NCI-H345 treated with DMSO at 0.1 percent for 48 hours (cell line): ENCODE data around the gene CDH24.

Source experiments
- DNase-seq: peaks from one replicate; lab custom pipeline; 2025; ENCODE audit not compliant: unreplicated experiment; lab: John Stamatoyannopoulos, UW

The CDH24 gene

DNA sequence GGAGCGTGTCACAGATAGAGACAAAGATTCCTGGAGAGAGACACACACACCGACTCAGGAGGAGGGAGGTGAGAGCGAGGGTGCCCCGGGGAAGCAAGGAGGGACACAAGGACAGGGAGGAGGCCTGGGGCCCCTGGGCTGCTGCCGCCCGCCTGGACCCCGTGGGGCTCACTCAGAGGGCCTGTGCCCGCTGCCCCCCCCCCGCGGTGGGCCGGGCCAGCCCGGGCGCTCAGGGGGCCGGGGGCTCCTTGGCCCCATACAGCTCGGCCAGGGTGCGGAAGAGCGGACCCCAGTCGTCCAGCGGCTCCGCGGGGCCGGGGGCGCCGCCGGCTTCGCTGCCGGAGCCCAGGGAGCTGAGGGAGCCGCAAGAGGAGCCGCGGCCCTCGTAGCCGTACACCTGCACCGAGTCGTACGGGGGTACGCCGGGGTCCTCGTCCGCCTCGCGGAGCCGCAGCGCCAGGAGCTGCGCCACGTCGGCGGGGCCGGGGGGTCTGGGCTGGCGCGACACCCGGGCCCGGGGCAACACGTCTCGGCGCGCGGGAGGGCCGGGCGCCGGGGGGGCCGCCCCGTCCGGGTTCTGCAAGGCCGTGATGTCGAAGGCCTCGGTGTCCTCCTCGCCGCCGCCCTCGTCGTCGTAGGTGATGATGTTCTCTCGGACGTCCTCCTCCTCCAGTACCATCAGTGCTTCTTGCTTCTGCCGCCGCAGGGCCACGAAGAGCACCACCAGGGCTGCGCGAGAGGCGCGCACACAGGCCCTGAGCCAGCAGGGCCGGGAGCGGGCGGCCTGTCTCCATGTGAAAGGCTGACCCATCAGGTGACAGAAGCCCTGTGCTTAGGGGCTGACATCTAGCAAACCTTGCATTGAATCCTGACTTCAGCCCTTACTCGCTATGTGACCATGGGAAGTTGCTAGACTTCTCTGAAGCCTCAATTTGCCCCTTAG lies 9.3 kb downstream of the CDH24 start:
- no peak for DNase-seq

DNA sequence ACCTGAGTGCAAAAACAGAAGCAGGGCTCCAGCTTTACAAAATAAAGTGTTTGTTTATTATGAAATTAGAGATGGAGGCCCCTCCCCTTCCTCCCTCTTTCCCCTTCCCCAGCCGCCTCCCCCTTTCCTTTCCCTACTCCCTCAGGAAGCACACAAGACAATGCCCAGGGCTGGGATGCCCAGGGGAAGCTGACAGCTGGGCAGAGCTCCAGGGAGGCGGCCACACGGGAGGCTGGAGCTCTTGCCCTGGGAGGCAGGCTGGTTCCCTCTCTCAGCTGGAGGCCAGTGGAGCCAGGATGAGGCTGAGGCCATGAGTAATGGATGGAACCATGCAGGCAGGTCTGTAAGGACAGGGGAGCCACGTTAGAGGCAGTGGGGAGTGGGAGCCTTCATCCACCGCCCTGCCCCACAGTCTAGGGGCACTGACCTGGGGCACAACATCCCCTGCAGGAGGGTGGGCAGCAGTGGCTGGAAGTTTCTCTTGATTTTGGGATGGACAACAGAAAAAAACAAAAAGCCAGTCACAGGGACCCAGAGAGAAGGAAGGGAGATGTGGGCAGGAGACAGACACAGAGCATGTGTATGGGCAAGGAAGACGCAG lies 10.2 kb downstream of the CDH24 start:
- no peak for DNase-seq

DNA sequence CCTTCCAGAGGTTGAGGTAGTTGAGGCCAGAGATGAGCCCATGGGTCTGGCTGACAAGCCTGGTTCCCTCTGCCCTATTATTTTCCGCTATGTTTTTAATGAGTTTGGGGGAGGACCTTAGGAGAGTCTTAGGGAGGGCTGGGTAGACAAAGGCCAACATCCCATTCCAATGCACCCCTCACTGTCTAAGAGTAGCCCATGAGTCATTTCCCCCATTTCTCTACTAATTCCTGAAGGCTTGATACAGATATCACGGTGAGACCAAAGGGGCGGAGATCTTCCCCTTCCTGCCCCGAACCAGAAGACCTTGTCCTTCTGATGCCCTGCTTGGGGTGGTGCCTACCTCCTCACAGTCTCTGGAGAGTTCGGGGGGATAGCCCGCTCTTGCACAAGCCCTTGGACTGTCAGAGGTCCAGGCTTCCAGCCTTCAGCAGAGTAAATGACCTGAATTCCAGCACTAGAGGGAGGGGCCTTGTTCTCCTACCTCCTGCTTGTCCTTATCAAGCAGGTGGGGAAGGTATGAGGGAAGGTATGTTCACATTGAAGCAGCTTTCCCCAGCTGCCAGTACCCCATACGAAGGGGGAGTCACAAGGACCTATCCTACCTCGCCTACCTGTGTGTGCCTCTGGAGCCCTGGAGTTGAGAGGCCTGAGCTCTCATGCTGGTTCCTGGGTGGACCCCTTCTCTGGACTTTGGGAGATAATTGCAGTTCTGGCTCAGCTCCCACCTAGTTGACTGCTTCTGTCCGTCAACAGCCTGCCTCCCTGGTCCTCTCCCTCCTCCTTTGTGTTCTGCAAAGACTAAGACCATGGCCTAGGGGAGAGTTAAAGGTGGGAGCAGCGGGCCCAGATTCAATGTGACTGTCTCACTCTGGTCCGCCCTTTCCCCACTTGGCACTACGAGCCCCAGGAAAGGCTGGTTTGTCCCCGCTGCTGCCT lies 11.6 kb downstream of the CDH24 start:
- DNase-seq: no peak

DNA sequence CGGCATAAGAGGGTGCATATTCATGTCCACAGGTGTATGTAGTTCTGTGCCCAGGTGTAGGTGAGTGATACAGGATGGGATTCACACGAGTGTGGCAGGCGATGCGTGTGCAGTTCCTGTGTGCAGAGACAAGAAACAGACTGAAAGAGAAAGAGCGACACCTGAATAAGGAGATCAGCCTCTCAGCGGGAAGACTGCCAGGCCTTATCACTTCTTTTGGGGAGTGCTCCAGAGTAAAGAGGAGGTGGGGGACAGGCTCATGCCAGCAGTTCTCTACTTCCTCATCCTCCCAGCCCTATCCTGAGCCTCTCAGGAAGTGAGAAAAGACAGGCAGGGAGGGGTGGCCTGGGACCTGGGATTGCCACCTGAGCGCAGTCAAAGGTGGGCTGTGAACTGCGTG lies 12.5 kb downstream of the CDH24 start:
- no peak for DNase-seq

DNA sequence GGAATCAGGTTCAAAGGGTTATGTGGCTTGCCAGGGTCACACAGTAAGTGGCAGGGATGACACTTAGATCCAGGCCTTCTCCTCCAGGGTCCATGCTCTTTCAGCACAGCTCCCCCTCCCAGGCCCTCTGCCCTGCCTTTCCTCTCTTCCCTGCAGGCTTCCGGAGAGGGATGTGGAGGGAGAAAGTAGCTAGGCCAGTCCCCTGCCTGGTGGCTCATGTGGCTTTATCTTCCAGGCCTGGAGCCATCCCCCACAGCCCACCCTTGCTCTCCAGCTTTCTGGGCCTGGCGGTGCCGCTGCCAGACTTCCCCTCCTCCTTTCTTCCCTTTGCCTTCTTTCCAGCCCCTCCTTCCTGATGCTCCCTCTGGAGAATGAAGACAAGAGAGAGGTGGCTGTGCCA lies 13.6 kb downstream of the CDH24 start:
- DNase-seq: no peak

DNA sequence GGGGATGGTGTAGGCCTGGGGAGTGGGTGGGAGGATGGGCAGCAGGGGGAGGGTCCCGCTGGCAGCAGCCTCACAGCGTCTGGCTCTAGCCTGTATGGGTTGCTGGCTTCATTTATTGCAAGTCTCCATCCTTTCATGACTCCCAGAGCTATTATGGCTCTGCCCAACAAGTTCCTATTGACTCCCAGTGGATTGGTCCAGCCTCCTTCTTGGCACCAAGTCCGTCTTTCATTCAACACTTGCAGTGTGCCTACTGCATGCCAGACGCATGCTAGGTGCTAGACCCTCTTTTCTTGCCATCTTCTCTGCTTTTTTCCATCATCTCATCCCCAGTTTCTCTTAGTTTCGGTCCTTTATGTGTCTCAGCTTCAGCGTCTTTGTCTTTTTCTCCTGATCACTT lies 14.2 kb downstream of the CDH24 start:
- no peak for DNase-seq

DNA sequence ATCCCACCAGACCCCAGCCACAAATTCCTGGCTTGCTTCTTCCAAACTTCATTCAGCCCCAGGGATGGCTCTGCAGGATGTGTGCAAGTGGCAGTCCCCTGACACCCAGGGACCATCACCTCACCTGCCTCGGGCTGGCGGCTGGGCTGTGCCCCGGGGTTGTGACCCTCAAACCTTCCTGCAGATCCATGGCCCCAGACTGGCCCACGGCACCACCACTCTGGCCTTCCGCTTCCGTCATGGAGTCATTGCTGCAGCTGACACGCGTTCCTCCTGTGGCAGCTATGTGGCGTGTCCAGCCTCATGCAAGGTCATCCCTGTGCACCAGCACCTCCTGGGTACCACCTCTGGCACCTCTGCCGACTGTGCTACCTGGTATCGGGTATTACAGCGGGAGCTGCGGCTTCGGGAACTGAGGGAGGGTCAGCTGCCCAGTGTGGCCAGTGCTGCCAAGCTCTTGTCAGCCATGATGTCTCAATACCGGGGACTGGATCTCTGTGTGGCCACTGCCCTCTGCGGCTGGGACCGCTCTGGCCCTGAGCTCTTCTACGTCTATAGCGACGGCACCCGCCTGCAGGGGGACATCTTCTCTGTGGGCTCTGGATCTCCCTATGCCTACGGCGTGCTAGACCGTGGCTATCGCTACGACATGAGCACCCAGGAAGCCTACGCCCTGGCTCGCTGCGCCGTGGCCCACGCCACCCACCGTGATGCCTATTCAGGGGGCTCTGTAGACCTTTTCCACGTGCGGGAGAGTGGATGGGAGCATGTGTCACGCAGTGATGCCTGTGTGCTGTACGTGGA lies 15.0 kb downstream of the CDH24 start, which contains the start of gene PSMB11:
Gene PSMB11, plus strand, starts transcription at position 51 of the 804 bp plus-strand sequence. Its CDS starts 14 bp downstream, at position 65.
- DNase-seq: no peak

DNA sequence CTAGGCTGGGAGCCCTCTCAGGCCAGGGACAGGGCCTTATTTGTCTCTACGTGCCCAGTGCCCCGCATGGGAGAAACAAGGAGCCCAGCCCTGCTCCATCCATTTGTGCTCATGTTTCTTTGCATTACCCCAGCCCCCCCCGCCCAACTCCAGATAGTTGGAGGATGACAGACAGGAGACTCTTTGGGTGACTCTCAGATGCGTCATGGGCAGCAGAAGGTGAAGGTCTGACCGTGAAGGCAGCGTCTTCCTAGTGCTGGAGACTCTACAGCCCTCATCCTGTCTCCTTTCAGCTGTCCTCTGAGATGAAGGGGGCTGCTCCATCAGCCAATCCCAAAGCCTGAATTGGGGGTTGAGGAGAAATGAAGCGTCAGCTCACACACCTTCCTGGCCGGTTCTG lies 15.6 kb downstream of the CDH24 start:
- no peak for DNase-seq

DNA sequence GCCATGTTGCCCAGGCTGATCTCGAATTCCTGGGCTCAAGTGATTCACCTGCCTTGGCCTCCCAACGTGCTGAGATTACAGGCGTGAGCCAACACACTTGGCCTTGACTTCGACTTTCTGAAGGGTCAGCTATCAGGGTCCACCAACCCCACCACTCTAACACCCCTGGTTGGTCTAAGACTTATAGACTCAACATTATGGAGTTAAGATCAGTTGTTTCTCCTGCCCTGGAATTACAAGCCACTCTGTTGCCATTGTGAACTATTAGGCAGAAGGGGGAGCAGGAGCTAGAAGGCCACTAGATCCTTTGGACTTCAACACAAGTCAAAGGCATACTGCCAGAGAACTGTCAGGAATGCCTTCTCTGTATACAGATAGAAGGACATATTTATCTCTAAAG lies 17.2 kb downstream of the CDH24 start:
- DNase-seq: no peak

DNA sequence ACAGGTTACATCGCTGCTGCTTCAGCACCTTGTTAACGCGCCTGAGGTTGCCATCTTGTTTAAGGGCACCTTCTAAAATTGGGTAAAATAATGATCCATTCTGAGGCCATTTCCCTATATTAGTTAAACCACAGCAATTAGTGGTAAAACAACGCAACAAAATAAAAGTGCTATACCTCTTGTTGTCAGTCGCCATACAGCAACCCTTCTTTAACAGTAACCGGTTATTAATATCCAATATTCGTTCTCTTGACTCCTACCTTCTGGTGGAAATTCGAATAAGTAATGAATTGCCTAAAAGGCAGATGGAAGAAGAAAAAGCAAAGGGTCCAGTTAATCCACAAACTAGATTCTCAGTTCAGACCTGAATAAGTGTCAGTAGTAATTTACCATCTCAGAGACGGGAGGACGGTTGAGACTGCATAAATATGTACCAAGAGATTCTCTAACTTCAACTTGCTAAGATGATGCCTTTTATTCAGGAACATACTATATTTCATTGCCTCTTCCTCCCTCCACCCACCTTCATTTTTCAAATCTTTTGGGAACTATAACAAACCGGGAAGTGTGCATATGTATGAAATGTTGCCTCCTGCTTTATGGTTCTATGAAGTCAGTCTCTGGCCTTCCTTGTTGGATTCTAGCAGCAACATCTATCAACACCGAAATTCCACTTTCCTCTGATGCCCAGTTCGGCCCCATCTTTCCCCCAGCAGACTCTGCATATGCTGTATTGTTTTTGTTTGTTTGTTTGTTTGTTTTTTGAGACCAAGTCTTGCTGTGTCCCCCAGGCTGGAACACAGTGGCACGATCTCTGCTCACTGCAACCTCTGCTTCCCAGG lies 21.8 kb downstream of the CDH24 start:
- DNase-seq: no peak

DNA sequence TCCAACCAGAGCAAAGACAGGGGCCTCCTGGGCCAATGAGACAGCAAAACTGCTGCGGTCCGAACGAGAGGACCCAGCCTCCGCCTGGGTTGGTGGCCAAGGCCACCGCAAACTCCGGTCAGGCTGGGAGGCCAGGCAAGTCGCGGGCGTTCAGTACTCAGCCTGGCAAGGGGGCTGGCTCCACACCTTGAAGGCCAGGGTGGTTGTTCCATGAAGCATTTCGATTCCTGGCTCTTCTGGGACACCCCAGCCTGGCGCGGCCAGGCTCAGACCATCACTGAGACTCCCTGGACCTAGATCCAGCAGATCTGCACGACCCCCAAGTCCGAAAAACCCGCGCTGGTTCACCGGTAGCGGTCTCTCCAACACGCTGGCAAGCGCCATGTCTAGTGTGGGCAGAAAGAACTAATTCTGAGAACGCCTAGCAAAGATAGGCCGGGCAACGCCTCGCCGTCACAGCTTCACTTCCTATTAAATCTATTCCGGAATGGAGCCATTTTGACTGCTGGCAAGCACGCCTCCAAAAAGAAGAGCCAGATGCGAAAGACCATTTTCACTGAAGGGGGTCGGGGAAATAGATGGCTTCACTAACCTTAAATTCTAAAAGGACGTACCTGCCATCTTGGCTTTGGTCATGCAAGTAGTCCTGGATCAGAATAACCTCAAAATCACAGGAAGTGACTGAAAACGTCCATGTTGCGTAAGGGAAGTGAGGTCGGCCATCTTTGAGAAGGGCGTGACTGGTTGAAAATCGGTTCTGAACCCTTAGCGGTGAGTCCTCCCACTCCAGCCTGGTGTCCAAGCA lies 22.6 kb downstream of the CDH24 start, which contains the start of gene PSMB5:
Gene PSMB5, minus strand, starts transcription at position 403 of the 805 bp plus-strand sequence. Its CDS starts 19 bp downstream, at position 384.
- DNase-seq: no peak

DNA sequence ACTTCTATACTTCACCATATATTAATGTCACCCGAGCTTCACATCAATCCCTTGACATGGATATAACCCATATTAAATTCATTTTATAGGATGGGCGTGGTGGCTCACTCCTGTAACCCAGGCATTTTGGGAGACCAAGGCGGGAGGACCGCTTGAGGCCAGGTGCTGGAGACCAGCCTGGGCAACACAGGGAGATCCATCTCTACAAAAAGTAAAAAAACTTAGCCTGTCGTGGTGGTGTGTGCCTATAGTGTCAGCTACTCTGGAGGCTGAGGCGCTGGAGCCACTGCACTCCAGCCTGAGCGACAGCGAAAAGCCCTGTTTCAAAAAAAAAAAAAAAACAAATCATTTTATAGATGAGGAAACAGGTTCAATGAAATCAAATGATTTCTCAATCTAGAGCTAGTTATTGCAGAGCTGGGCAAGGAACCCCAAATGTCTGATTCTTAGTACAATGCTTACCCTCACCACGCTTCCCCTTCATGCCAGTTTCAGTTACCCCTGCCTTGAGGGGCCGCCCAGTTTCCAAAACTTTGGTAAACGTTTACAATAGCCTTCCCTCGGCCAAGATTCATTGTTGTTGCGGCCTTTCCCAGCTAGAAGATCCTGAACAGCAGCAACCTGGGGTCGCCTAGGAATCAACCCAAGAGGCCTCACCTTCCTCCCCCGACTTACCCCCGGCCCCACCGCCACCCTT lies 23.4 kb downstream of the CDH24 start:
- DNase-seq: no peak

DNA sequence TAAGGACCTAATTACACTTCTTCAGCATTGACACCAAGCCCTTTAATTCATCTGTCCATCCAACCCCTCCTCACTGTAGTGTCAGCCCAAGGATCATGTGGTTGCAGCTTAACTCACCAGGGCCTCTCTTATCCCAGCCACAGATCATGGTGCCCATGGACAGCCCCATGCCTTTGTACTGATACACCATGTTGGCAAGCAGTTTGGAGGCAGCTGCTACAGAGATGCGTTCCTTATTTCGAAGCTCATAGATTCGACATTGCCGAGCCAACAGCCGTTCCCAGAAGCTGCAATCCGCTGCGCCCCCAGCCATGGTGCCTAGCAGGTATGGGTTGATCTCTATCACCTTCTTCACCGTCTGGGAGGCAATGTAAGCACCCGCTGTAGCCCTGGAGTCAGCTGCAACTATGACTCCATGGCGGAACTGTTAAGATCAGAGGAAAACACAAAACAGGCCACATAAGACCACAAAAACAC lies 24.0 kb downstream of the CDH24 start:
- DNase-seq: no peak

DNA sequence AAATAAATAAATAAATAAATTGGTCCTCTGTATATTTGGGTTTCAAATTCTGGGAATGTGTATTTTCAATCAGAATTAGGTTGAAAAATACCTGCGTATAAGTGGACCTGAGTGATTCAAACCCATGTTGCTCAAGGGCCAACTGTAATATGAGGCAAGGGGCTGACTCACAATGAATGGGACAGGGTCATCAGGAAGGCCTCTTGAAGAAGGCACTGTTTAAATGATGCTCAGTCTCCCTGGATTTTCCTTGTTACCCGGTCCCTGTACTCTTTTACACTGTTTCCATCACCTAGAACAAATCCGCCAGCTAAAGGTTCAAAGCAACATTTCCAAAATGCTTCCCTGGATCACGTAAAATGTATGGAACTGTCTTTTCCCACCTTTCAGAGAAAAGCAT lies 26.4 kb downstream of the CDH24 start:
- no peak for DNase-seq

DNA sequence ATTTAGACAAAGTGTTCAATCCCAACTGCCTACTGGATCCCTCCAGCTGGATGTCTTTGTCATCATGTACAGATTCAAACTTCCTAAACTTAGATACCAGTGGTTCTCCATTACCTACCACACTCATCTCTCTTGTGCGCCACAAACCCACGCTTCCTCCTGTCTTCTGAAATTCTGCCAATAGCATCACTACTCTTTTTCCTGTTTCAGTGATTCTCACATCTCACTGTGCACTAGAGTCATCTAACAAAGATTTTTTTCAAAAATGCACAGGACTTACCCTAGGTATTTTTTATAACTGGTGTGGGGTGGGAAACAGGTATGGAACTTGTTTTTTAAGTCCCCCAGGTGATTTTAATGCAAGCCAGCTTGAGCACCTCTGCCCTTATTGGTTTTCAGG lies 28.5 kb downstream of the CDH24 start:
- DNase-seq: no peak

DNA sequence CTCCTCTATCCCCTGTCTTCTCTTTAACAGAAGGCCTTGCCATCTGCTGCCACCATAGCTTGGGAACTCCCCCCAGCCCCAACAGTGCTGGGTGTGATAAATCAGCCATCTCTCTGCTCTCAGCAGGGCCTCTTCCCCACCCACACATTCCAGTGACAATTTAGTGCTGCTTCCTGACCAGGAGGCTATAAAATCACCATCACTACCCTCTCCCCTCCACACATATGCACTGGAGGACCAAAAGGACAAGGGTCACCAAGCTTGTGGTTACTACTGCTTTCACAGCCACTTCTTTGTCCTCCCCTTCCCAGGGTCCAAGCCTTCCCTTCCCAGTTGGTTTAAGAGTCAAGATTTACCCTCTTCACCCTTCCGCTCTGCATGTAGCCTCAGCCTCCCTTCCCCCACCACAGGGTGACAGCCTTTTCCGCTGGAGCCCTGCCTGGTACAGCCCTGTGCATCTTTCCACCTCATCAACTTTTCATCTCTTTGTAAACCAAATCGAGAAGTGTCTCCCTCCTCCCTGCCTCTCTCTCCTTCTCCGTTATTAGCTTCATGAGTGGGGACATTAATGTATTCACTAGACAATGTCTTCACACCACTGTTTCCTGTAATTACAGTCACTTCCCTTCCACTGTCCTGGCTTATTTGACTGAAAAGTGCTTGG lies 32.0 kb downstream of the CDH24 start:
- no peak for DNase-seq

DNA sequence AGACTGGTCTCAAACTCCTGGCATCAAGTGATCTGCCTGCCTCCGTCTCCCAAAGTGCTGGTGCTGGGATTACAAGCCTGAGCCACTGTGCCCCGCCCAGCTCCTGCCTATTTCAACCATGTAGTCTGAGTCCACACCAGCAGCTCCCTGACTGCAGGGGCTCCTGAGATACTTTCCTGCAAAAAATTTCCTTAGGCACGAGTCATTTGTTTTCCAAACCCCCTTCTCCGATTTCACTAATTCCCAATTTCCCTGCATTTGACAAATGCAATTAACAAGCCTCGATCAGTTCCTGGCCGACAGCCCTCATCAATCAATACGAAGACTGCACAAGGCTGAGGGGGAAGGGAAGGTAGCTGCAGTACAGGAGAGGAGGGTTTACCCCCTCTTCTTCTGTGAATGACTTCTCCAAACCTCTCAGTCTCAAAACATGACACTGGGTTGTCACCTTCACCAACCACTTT lies 32.7 kb downstream of the CDH24 start:
- no peak for DNase-seq
